ENCODE results near the gene ZACN. TPM values are rescaled to one million over a fixed set of nuclear protein-coding genes. Genes with fewer than 3 reads are reported as not detected.
A peak's percentile ranks its signal among the peaks of the same experiment; 100 is the strongest.
"Not testable (repeated sequence)": the region's sequence is repeated elsewhere in the genome, so short reads cannot be mapped to it uniquely, and the experiment has no call there.

Gene ZACN
- total RNA-seq, 1 donor = not detected

DNA sequence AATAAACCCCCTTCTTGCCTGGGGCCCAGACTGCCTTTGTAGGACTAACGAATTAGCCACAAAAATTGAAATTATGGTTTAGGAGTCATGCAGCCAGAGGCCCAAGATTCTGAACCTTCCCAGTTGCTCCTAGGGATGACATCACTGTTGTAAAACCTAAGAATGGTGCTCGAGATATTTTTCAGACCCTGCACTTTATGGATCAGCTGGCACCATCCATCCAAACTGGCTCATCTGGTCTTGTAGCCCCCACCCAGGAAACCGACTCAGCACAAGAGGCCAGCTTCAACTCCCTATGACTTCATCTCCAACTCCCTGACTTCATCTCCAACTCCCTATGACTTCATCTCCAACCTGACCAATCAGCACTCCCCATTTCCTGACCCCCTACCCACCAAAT lies 40.9 kb upstream of the ZACN start:
- TF ChIP-seq, protein P1, sequence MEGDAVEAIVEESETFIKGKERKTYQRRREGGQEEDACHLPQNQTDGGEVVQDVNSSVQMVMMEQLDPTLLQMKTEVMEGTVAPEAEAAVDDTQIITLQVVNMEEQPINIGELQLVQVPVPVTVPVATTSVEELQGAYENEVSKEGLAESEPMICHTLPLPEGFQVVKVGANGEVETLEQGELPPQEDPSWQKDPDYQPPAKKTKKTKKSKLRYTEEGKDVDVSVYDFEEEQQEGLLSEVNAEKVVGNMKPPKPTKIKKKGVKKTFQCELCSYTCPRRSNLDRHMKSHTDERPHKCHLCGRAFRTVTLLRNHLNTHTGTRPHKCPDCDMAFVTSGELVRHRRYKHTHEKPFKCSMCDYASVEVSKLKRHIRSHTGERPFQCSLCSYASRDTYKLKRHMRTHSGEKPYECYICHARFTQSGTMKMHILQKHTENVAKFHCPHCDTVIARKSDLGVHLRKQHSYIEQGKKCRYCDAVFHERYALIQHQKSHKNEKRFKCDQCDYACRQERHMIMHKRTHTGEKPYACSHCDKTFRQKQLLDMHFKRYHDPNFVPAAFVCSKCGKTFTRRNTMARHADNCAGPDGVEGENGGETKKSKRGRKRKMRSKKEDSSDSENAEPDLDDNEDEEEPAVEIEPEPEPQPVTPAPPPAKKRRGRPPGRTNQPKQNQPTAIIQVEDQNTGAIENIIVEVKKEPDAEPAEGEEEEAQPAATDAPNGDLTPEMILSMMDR (IDR thresholded peaks at IDR 0.05; ENCODE audit: insufficient read depth, low read depth, low read length) = no peak
- H3K4me3 ChIP-seq (ENCODE audit: low read depth, low read length) = no peak overlapping the region
- DNase-seq (ENCODE audit: low read depth) = no peak

DNA sequence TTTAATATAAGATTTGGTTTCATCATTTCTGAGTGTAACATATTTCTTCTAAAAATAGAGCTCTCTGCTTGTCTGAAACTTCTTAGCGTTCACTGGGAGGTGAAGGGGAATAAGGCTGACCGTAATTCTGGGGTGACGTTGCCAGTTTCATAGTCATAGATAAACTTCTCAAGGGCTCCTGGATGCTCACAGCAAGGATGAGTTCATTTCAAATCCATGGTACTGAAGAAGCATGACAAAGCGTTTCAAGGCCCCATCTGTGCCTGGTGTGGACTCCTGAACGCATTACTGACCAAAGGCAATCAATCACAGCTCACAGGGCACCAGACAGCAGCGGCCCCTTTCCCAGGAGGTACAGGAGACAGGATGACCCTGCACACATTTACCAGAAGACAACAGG lies 39.9 kb upstream of the ZACN start:
- DNase-seq (ENCODE audit: low read depth) = no peak
- TF ChIP-seq, protein P1 (IDR thresholded peaks at IDR 0.05; ENCODE audit: insufficient read depth, low read depth, low read length) = no peak

DNA sequence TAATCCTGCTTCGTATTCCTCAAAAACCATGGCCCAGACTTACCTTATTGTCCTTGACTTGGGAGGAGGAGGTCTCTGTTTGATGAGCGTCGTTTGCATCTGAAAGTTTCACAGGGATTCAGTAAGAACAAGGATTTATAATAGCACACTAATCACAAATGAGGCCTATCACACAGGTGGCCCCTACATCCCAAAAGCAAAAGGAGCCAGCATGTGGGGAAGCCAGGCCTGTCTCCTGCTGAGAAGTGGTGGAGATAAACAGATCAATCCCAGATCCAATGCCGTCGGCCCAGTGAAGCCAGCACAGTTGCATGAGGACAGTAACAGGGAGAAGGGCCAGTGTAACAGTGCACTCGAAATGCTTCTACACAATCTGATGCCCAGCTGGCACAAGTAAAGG lies 38.6 kb upstream of the ZACN start:
- no peak overlapping the region for H3K4me3 ChIP-seq (ENCODE audit: low read depth, low read length)
- TF ChIP-seq, protein P1 (IDR thresholded peaks at IDR 0.05; ENCODE audit: insufficient read depth, low read depth, low read length) = no peak
- DNase-seq (ENCODE audit: low read depth) = no peak

More for the DNA sequence above, 39.9 kb upstream of the ZACN start:
- no peak overlapping the region for H3K4me3 ChIP-seq (ENCODE audit: low read depth, low read length)

DNA sequence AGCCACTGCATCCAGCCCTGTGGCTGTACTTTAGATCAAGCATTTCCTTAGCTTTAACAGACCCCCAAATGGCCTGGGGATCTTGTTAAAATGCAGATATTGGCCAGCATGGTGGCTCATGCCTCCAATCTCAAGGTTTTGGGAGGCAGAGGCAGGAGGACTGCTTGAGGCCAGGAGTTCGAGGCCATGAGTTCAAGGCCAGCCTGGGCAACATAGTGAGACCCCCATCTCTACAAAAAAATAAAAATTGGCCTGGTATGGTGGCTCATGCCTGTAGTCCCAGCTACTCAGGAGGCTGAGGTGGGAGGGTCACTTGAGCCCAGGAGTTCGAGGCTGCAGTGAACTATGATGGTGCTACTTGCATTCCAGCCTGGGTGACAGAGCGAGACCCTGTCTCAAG lies 36.1 kb upstream of the ZACN start:
- not testable (repeated sequence) for DNase-seq (ENCODE audit: low read depth)

DNA sequence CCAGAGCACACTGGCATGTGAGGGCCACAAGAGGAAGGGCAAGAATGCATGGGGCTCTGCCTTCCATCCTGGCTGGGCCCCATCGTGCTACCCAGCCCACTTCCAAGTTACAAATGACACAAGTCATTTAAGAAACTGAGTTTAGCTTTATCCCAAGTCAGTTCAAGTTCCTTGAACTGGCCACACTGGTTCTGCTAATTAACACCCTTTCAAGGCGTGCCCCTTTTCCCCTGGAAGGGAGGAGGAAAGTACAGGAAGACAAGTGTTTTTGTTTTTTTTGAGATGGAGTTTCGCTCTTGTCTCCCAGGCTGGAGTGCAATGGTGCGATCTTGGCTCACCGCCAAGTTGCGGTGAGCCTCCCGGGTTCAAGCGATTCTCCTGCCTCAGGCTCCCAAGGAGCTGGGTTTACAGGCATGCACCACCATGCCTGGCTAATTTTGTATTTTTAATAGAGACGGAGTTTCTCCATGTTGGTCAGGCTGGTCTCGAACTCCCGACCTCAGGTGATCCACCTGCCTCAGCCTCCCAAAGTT lies 34.4 kb upstream of the ZACN start:
- DNase-seq (ENCODE audit: low read depth); H3K4me3 ChIP-seq (ENCODE audit: low read depth, low read length): not testable (repeated sequence)

More for the DNA sequence above, 36.1 kb upstream of the ZACN start:
- not testable (repeated sequence) for H3K4me3 ChIP-seq (ENCODE audit: low read depth, low read length)

DNA sequence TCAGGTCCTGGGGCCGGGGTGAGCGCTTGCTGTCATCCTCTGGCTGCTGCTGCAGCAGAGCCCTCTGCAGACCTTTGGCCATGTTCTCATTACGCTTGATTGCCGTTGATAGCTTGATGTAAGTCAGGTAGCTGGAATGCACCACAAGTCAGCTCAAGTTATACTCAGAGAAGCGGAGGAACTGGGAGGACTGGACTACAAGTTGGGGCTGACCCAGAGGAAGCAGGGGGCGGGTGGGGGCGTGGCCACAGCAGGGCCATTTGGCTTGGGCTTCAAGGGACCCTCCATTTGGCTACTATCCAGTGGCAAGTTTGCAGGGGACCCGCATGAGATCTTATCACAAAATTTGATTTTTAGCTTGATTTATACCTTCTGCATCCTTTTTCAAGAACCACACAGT lies 32.9 kb upstream of the ZACN start:
- DNase-seq (ENCODE audit: low read depth) = no peak
- TF ChIP-seq, protein P1 (IDR thresholded peaks at IDR 0.05; ENCODE audit: insufficient read depth, low read depth, low read length) = no peak

DNA sequence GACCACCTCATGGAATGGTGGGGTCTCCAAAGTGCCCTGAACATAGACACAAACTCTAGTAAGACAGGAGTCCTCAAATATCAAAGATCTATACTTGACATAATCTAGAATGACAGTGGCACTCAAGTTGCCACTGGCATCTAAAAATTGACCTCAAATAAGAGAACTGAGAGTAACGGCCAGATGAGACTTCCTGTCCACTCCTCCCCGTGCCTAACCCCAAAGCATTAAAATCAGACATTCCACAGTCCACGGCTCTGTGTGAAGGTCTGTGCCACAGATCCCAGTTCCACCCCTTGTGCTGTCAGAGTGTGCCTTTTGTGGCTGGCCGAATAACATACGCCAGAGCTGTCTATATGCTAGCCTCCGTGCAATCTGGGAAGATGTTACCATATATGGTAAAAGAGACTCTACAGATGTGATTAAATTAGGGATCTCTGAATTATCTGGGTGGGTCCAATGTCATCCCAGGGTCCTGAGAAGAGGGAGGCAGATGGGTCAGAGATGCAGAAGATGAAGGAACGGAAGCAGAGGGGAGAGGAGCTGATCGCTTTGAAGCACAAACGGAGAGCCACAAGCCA lies 30.9 kb upstream of the ZACN start:
- no peak for DNase-seq (ENCODE audit: low read depth)
- TF ChIP-seq, protein P1 (IDR thresholded peaks at IDR 0.05; ENCODE audit: insufficient read depth, low read depth, low read length) = no peak
- H3K4me3 ChIP-seq (ENCODE audit: low read depth, low read length) = no peak overlapping the region

More for the DNA sequence above, 32.9 kb upstream of the ZACN start:
- no peak overlapping the region for H3K4me3 ChIP-seq (ENCODE audit: low read depth, low read length)

DNA sequence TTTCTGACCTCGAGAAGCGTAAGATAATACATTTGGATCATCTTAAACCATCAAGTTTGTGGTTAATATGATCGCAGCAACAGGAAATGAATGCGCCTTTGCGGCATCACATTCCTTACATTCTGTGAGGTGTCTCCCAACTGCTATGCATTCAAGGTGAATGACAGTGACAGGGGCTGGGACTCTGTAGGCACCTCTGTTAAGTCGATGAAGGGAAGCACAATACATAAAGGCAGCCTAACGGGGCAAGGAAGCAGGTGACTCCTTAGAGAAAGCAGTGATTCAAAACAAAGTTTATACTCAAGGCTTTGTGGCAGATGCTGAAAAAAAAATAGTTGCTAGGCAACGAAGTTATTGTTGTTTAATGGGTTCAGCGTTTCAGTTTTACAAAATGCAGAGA lies 30.3 kb upstream of the ZACN start:
- H3K4me3 ChIP-seq (ENCODE audit: low read depth, low read length) = no peak overlapping the region
- TF ChIP-seq, protein P1 (IDR thresholded peaks at IDR 0.05; ENCODE audit: insufficient read depth, low read depth, low read length) = no peak
- DNase-seq (ENCODE audit: low read depth) = peak; percentile 14

Data from fibroblast of villous mesenchyme (primary cell).